HG03135 (cell line): ENCODE measurements around the gene FBXL13.
"Not testable (repeated sequence)": the region's sequence is repeated elsewhere in the genome, so short reads cannot be mapped to it uniquely, and the experiment has no call there.

Experiments
- ATAC-seq: cut with Tn5 transposase; IDR thresholded peaks from one replicate; pipeline ENCODE4 v1.9.1; 2021; ENCODE audit warnings: mild to moderate bottlenecking, moderate library complexity; ENCODE audit not compliant: unreplicated experiment

Gene FBXL13

DNA sequence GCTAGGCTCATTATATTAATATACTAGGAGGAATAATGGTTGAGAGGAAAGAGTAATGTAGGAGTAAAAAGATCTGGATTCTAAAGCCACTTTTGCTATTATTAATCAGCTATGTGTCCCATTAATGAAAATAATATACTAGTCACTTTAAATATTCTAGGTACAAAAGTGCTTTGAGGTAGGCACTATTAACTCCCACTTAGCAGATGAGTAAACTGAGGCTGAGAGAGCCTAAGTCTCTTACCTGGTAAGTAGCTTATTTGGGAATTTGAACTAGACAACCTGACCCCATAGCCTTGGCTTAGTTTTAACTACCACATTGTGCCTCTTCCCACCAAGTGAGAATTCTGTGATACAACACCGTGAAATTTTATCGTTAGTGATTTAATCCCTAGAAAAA is 6.3 kb upstream of the FBXL13 start:
- ATAC-seq, result no peak

GRCh38 chr7:103079836-103080235 is 5.2 kb upstream of the FBXL13 start:
- no peak for ATAC-seq

DNA sequence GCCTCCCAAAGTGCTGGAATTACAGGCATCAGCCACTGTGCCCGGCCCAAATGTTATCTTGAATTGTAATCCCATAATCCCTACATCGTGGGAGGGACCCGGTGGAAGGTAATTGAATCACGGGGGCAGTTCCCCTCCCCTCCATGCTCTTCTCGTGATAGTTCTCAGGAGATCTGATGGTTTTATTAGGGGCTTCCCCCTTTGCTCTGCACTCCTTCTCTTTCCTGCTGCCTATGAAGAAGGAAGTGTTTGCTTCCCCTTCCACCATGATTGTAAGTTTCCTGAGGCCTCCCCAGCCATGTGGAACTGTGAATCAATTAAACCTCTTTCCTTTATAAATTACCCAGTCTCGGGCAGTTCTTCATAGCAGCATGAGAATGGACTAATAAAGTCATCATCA is 3.6 kb upstream of the FBXL13 start:
- ATAC-seq, result not testable (repeated sequence)

DNA sequence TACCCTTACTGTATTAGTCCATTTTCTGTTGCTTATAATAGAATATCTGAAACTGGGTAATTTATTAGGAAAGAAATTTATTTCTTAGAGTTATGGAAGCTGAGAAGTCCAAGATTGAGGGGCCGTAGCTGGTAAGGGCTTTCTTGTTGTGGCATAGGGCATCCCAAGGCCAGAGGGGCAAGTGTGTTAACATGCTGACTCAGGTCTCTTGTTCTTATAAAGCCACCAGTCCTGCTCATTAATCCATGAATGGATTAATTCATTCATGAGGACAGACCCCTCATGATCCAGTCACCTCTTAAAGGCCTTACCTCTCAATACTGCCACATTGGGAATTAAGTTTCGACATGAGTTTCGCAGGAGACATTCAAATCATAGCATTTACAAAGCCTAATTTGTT is 2.7 kb upstream of the FBXL13 start:
- ATAC-seq, result no peak

- no peak for ATAC-seq
Observed at GRCh38 chr7:103076764-103077163, 2.2 kb upstream of the FBXL13 start.

- peak; percentile 52 for ATAC-seq
Observed at GRCh38 chr7:103075337-103075918, 832 bp upstream of the FBXL13 start.

GRCh38 chr7:103073989-103074518 is 542 bp downstream of the FBXL13 start:
- no peak for ATAC-seq

GRCh38 chr7:103071000-103071399 is 3.6 kb downstream of the FBXL13 start:
- ATAC-seq, result no peak

GRCh38 chr7:103068414-103069403 is 5.9 kb downstream of the FBXL13 start:
- no peak for ATAC-seq

- no peak for ATAC-seq
Observed at GRCh38 chr7:103065667-103066066, 8.9 kb downstream of the FBXL13 start.

DNA sequence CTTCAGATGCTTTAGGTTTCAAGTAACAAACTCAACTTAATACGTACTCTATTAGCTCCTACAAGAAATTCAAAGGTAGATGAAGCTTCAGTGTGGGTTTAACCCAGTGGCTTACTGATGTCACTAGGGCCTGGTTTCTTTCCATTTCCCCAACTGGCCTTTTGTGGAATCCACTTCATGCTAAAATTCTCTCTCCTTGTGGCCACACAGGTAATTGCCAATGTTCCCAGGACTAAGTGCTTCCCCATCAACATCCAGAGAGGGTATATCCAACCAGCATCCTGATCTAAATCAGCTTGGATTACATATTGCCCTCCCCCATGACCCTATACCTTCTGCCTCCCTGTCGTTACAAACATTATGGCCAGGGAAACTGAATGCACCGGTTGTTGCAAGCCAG is 10.7 kb downstream of the FBXL13 start:
- ATAC-seq, result no peak

GRCh38 chr7:103059471-103059870 is 15.1 kb downstream of the FBXL13 start:
- ATAC-seq, result no peak

DNA sequence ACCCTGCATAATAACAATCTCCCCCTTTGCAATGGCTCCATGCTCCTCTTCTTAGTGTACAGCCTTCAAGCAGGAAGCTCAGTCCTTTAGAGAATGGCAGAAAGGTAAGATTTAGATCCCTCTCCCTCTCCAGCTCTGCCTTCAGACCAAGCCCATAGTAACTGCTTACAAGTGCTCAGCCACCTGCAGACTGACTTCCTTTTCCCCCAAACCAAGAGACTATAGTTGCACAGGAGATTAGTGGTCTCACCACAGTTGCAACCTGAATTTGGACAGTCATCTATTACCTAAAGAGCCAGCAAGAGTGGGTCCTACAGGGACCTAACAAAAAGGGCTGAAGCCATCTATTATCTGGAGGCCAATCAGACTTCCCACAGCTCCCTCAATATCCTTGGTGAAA is 16.5 kb downstream of the FBXL13 start:
- ATAC-seq, result no peak

- ATAC-seq, result not testable (repeated sequence)
Observed at GRCh38 chr7:103056006-103056405, 18.6 kb downstream of the FBXL13 start.

- no peak for ATAC-seq
Observed at GRCh38 chr7:103051519-103051918, 23.1 kb downstream of the FBXL13 start.

GRCh38 chr7:103048833-103049232 is 25.8 kb downstream of the FBXL13 start:
- no peak for ATAC-seq

DNA sequence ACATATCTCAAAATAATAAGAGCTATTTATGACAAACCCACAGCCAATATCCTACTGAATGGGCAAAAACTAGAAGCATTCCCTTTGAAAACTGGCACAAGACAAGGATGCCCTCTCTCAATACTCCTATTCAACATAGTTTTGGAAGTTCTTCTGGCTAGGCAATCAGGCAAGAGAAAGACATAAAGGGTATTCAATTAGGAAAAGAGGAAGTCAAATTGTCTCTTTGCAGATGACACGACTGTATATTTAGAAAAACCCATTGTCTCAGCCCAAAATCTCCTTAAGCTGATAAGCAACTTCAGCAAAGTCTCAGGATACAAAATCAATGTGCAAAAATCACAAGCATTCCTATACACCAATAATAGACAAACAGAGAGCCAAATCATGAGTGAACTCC is 32.8 kb downstream of the FBXL13 start:
- ATAC-seq, result not testable (repeated sequence)

DNA sequence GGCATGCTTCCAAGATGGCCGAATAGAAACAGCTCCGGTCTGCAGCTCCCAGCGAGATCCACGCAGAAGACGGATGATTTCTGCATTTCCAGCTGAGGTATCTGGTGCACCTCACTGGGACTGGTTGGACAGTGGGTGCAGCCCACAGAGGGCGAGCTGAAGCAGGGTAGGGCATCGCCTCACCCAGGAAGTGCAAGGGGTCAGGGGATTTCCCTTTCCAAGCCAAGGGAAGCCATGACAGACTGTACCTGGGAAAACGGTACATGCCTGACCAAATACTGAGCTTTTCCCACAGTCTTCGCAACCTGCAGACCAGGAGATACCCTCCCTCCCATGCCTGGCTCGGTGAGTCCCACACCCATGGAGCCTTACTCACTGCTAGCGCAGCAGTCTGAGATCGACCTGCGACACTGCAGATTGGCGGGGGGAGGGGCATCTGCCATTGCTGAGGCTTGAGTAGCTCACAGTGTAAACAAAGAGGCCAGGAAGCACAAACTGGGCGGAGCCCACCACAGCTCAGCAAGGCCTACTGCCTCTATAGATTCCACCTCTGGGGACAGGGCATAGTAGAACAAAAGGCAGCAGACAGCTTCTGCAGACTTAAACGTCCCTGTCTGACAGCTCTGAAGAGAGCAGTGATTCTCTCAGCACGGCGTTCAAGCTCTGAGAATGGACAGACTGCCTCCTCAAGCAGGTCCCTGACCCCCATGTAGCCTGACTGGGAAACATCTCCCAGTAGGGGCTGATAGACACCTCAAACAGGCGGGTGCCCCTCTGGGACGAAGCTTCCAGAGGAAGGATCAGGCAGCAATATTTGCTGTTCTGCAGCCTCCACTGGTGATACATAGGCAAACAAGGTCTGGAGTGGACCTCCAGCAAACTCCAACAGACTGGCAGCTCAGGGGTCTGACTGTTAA is 36.5 kb downstream of the FBXL13 start:
- ATAC-seq, result not testable (repeated sequence)

DNA sequence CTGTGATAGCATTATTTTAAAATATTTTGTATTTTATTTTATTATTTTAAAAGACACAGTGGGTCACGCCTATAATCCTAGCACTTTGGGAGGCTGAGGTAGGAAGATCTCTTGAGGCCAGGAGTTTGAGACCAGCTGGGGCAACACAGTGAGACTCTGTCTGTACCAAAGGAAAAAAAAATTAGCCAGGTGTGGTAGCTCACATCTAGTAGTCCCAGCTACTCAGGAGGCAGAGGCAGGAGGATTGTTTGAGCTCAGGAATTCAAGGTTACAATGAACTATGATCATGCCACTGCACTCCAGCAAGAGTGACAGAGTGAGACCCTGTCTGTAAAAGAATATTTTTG is 37.1 kb downstream of the FBXL13 start:
- no peak for ATAC-seq

GRCh38 chr7:103034318-103034717 is 40.3 kb downstream of the FBXL13 start:
- not testable (repeated sequence) for ATAC-seq

- ATAC-seq, result no peak
Observed at GRCh38 chr7:103031781-103032180, 42.8 kb downstream of the FBXL13 start.
